Measurements from ENCODE around the gene WDR7.

Gene WDR7

DNA sequence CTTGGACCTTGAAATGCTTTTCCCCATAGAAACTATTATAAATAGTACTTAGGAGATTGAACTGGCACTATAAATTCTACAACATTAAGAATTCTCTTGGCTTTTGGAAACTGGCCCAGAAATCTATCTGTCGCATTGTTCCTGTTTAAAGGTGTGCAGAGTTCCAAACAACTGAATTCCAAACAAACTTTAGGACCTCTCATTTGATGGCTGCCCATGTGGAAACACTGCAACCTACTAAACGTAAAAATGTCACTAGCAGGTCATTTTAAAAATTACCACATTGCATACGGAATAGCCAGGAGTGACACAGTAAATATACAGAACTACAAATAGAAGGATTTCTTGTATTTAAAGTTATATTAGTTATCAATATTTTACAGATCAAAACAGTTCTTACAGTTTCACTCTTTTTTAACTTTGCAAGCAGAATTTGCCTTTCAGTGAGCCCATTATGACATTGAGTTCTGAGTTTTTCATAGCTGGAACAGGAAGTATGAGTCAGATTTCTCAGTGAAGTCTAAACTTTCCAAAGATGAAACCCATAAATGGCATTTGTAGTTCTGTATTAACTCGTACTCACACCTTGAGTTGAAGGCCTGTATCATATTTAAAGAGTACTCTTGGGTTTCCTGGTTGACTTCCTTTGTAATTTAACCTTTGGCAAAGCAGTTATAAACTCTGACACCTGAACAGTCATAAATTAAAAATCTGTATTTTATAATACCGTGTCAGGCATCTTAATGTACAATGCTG, 353.4 kb downstream of the WDR7 start:
- no peak for DNase-seq

DNA sequence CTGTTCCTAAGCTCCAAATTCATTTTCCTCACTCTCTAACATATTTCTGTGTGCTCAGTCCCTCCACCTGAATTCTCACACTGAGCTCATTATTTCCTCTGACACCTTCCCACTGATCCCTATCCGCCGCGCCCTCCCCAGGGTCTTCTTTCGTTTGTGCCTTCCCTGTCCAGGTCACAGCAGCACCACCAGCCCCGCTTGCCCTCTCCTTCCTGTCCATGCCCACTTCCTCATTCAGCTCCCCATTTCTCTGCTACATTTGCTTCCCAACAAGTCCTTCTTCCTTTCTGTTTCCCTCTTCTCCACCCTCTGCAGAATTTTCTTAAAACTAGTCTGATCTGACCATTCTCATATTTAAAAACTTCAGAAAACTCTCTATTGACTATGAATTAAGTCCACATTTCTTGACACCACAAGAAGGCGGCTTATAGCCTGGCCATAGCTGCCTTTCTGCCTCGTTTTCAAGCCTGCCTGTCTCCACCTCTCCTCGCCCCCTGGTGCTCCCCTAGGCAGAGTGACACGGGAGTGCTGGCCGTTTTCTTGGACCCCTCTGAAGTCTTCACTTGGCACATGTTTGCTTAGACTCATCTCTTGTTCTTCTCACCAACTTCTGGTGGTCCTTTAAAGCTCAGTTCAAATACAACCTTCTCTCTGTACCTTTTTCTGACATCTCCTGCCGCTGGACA, 357.0 kb downstream of the WDR7 start:
- no peak for DNase-seq

DNA sequence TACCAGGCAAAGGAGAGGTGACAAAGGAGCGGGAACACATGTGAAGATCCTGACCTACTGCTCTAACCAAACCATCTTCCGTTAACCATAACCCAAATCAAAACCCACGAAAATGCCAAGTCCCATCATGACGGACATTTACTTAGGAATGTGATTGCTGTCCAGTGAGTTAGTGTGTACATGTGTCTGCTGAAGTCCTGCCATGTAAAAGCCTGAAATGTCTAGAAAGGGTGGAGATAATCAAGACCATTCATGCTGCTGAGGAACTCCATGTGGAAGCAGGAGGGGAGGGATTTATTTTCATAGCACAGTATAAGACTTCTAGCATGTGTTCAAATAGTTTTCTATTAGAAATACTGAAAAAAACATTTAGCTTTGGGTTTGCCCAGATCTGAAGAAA, 358.7 kb downstream of the WDR7 start:
- DNase-seq = no peak

DNA sequence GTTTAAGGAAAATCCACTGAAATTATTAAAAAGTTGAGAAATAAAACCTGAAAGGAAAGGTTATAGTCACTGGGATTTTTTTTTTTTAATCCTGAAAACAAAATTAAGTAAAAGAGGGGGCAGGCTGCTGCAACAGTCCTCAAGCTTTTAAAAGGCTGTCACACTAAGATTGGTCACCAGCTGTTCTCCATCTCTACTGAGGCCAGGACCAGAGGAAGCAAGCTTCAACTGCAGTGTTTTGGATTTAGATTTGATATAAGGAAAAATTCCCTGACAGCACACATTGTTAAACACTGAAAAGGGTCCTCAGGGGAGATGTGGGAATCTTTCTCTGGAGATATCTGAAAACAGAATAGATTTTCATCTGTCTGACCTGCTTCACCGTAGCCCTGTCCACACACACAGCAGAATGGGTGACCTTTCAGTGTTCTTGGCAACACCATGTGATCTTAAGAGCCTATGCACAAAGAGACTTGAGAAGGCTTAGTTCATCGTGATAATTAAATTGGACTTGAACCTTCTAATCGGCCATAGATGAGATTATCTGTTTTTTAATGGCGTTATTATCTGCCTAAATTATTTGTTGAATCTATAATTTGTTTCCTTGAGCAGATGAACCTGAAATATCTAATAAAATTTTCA, 363.7 kb downstream of the WDR7 start:
- no peak for DNase-seq

DNA sequence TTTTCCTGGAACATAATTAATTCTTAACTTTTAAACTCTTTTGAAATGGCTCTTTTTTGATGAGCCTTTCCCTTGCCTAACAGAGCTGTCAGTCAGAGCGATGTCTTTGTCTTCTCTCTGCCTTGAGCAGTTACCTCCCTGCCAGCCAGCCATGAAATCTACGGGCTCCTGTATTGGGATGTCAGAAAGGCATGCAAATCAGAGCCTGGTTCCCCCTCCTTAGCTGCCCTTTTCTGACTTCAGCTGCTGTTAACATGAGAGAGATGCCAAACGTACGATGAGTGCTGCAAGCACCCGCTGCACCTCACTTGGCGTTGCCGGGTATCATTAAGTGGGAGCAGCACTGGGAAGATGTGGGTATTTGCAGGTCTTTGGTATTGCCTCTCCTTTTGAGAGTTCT, 364.3 kb downstream of the WDR7 start:
- no peak for DNase-seq

DNA sequence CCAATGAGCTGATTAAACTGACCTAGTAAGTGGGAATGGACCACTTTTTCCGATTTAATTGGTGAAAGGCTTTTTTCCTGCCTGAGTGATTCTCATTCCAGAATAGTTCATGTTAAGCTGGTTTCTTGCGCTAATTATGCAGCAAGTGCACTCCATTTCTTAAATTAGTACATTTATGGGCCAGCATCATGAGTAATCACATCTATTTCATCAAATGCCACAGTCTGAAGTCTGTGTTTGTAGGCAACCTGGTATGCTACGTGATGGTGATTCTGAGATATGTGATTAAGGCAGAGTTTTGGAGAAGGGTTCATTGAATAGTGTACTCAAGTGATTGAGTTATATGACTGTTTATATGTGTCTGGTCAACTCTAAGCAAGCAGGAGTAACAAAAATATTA, 367.7 kb downstream of the WDR7 start:
- no peak for DNase-seq

DNA sequence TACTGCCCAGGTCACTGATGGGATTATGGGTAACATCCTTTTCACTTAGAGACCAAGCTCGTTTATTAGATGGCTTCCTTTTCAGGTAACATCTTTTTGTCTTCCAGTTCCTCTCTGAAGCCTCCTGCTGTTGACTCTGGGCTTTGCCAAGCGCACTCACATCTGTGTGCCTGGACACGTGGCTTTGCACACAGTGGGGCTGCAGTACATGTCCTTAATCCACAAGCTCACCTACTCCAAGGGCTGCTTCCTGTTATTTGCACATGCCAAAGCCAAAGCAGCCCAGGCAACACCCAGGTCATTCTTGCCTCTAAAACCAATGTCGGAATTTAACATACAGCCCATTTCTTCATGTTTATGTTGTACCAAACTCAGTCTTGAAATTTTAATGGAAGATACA, 371.6 kb downstream of the WDR7 start:
- no peak for DNase-seq

DNA sequence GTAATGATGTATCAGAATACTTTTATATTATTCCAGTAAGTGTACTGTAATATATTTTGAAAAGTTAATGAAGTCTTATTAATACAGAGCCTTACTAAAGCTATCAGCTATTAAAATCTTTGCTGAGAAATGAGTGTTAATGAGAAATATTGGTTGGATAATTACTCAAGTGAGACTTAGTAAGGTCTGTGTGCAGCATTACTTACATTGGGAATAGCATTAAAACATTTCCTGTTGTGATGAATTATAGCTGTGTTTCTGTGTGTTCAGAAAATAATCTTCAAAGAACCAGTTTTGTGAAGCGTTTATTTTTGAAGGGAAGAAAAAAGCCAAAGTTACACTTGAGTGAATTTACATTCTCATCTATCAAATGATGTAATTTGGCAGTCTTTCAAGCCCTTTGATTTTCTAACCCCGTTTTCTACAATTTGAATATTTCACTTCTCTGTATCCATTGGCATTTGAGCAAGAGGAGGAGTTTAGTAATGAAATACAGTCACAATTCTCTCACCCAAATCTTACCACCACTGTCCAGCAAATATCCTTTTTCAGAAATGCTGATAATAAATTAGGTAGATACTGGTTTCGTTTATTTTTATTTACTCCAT, 372.2 kb downstream of the WDR7 start:
- no peak for DNase-seq

DNA sequence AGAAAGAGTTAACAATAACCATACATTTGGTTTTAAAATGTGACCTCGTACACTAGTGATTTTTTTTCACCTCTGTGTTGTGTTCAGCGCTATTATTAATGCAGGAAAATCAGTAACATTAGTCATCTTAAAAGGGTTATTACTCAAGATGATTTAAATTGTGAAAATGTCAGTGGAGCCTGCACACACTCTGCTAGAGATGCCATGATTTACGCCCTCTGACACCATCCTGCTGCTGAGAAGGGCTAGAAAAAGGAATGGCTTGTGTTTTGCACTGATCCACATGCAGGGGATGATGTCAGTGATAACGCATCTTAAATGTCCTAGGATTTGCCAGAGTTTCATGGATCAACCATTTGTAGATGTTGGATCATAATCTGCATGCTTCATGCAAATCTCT, 374.4 kb downstream of the WDR7 start:
- DNase-seq = no peak

DNA sequence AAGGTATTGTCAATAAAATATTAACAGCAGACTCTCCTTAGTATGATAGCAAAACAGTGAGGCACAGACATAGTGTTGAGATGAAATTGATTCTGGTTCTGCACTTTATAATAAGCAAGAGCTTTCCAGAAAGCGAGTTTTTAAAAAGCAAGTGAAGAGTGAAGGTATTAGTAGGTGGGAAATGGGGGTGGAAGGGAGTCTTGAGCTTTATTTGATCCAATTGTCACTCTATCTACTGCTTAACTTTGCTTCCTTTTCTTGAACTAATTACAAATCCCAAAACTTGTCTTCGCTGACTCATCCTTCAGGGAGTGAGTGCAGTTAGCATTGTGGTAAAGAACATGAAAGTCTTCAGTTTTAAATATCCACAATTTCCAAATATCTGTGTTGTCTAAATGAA, 375.2 kb downstream of the WDR7 start:
- DNase-seq = no peak

DNA sequence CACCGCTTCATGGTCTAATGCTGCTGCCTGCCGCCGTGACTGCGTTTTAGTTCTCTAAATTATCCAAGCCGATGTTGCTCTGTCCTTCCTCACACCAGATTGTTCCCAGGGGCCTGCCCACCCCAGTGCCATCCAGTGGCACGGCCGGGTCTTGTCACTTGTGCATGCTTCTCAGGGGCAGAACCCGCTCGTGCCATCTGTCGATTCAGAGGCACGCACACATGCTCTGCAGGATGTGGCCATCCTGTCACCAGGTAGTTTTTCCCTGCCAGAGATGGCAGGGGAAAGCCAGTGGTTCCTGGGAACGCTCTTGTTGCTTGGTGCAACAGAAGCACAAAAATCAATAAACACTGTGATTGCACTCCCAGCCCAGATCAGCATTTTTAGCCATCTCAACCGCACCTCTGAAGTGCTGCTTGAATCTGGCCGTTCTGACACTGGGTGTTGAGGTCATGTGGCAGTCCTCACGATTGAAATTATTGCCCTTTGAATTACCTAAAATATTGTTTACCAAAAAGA, 376.1 kb downstream of the WDR7 start:
- DNase-seq = no peak

DNA sequence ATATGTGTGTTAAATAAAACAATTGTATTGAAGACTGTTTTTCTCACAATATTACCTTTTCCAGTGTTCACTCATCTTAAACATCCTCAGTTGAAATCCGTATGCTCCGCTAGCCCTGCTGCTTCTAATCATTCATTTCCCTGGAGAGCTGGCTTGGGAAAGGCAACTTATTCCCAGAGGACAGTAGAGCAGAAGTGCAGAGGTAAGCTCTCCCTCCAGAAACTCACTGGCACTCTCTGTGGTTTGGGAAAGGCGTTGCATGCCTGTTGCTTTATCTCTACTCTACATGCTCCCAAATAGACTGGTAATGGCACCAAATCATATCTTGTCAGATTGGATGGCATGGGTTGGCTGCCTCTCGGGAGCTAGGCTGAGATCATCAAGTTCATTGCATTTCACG, 378.6 kb downstream of the WDR7 start:
- DNase-seq = peak; percentile 66

DNA sequence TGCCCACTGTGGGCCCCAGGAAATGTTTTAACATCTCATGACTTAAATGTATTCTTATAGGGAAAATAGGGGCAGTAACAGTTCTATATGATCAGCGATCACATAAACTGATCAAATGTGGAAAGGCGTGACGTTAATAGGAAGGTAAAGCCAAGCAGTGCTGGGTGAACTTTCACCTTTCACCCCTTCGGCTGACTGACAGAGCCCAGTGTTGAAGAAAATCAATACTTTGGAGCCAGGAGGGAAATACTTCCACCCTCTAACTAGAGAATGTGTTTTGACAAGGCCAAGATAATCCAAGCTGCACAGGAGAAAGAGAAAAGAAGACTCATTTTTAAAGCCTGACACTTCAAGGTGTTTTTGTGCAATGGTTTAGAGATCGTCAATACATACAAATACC, 379.3 kb downstream of the WDR7 start:
- no peak for DNase-seq

DNA sequence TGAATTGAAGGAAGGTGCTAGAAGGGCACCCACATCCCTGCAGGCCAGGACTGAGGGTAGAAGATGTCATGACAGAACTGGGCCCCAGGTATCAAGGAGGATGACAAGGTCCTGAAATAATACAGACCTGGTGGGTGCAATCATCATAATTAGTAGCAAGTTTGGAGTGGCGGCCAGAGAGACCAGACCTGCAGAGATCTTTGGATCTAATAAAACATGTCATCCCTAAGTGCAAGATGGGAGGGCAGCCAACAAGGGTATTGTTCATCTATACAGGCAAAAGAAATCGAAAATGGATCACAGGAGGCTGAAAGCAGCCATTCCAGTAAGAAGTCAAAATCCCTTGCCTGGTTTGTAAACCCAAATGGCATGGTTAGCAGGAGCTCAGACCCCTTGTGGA, 384.4 kb downstream of the WDR7 start:
- DNase-seq = no peak

DNA sequence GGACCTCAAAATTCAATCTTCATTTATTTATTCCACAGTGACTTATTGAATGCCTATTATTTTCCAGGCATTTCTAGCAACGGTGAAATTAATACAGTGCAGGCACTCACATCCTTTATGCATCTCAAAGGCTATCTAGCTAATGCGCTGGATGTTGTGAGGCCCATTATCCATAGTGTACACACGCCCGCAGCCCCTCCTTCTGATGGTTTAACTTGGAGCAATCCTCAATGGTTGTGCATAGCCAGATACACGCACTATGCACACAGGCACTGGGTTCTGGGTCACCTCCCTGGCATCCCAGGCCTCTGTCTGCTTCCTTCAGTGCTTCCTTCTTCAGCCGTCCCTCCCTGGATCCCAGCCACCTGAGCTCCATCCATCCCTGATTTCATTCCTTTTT, 387.2 kb downstream of the WDR7 start:
- no peak for DNase-seq

DNA sequence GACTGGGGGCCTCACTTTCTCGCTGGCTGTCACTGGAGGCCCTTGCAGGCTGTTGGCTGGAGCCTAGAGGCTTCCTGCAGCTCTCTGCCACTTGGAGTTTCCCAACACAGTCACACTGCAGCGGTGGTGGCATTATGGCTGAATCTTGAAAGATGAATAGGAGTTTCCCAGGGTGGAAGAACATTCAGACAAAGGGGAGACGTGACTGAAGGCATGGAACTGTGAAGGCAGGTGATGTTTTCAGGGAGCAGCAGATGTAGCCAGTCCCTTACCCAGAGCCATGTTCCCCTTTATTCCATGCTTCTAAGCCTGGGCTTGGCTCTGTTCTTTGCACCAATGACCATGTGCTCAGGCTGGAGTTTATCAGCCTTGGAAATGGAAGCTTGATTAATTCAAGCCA, 389.0 kb downstream of the WDR7 start:
- DNase-seq = no peak

DNA sequence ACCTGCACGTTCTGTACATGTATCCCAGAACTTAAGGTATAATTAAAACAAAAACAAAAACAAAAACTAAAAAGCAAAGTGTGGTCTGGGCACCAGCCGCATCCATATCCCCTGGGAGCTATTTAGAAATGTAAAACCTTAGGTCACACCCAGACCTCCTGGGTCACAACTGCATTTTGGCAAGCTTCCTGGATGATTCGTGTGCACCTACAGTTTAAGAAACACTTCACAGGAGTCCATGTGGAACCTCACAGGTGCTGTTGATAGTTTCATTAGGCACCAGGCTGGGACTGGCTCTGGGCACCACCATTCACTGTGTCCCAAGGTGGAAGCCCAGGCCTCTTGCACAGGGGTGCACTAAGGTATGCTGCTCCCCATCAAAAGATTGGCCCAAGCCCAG, 392.1 kb downstream of the WDR7 start:
- DNase-seq = no peak

DNA sequence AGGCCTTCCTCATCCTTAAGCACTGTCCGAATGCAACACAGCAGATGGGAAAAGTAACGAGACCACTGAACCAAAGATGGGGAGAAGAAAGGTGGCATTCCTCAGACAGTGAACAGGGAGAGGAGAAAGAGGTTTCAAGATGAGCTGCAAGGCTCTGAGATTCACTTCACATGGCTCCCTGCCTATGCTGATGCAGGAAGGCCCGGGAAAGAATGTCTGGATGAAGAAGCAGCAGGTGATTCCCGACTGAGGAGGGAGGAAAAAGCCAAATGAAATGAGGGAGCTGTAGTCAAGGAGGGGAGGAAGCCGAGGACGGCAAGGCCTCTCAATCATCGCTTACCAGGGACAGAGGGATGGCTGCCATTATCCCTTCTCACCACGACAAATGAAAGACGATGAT, 397.2 kb downstream of the WDR7 start:
- no peak for DNase-seq

DNA sequence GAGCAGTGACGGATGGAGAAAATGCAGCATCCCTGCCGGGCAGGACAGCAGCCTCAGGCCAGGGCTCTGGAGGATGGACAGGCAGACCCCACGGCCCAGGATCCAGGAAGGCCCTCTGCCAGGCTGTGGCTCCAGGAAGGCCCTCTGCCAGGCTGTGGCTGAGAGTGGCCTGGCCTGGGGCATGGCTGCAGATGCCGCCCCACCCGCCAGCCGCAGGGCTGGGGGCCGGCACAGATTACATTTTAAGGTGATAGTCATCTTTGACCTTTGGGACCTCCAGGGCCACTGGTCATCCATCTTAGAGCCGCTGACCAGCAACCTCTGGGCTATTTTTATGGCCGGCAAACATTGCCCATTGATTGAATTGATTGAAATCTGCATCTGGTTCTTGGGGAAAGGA, 397.7 kb downstream of the WDR7 start:
- no peak for DNase-seq

DNA sequence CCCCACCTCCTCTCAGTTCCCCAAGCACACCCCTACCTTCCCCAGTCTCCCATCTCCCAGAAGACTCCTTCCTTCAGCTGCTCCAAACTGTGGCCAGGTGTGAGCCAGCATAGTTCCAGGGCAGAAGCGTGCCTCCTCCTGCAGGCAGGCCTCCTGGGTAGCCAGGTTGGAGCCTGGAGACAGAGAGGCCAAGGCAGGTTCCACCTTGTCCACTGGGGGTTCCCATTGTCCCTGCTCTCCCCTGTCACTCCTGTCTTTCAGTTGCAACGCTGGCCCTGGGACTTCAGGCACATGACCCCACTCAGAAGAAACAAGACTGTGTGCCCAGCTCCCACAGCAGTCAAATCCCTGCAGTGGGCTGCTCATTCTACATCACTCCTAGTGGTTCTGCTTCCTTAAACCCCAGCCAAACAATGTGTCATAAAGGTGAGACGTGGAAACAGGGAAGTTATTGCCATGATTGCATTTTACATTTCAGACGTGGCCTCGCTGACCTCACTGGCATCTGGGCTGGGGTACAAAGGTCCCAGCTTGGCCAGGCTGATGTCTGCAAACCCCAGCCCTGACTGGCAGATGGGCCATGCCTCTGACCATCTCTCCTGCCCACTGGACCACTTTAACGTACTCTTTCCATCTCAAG, 399.3 kb downstream of the WDR7 start:
- no peak for DNase-seq

DNA sequence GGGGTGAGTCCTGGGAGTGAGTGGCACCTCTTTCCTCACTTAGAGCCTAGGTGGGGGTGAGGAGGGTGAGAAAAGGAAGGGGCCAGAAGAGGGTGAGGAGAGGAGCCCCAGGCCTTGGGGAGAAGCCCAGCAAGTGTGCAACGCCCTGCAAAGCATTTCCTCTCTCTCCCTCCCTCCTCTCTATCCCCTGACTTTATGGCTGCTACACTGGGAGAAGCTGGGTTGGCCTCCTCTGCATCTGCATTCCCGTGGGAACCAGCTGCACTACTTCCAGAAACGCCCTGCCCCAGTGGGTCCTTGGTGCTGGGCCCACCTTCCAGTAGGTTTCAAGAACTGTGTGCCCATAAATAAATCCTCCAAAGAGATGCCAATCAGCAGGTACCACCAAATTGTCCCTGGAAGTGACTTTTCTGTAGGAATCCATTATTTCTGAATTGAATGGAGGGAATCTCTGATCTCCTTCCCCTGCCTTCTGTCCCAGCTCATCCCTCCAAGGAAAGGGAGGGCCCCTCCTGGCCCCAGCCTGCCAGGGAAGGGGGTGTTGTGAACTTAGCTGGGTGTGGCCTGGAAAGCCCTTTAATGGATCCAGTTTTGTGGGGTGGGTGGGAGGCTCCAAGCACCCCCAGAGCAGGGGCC, 400.0 kb downstream of the WDR7 start:
- no peak for DNase-seq

DNA sequence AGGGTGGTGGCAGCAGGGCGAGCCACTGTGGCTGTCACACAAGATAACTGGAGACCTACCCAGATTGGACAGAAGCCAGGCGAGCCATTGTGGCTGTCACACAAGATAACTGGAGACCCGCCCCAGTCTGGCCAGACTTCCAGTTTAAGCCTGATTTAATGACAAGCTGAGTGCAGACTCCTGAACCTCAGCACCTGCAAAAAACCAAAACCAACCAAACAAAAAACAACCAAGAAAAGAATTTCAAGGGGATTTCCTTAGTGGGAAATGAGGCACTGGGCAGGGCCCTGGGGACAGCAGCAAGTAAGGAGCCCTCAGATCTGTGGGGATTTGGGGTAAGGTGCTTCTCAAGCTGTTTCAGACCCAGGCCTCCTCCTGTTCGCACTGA, 400.5 kb downstream of the WDR7 start:
- no peak for DNase-seq

DNA sequence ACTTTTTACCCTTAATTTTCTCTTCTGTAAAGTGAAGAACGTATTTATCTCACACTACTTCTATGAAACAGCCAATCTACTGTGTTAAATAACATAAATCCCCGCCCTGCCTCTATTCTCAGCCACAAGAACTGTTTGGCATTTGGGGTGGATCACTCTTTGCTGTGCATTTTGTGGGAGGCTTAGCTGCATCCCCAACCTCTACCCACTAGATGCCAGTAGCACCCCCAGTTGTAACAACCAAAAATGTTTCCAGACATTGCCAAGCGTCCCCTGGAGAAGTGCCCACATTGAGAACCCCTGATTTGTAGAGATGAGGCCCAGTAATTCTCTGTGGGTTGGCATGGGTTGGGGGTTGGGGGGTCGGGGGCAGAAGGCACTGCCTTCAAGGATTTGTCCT, 401.0 kb downstream of the WDR7 start:
- no peak for DNase-seq
